ENCODE data around the gene TFAP2A. TPM values are rescaled to one million over a fixed set of nuclear protein-coding genes. Genes with fewer than 3 reads are reported as not detected.

TFAP2A gene
- polyA plus RNA-seq, 4 donors = 0.19 to 0.58 TPM; not detected in 2

DNA sequence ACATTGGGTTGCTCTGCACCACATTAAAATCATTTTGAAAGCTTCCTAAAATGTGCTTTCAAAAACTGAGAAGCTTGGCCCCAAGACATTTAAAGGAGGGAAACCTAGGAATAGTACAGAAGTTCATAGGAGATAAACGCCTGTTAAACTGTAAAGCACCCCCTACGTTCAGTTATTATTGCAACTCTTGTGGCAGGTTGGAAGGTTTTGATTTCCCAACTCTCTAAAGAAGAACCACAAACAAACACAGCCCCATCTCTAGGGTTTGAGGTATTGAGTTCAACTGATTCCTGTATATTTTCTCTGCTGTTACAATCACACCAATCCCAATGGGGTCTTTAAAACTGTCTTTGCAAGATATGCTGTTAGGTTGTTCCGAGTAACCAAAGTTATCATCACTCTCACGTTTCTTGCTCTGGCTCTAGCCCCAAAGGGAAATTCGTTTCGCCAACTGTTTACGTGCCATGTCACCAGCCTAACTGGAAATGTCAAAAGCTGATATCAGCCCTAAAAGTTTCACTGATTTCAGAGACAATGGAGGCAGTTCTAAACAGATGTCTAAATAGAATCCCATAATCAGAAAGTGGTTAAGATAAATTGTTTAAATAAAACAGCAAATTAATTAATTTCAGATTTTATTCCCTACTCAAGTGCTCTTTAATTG is 12.1 kb downstream of the TFAP2A start:
- Histone ChIP-seq H3K36me3 (ENCODE audit: control insufficient read depth in 3 of 3, insufficient read depth in 2 of 3, low read depth in 1 of 3, low read length in 3 of 3) (no peaks in the 10 kb centered on the region), H3K4me3 (ENCODE audit: low read depth in 1 of 3, low read length in 3 of 3) (no peak overlapping the region), H3K27me3 (ENCODE audit: control insufficient read depth in 3 of 3, insufficient read depth in 3 of 3, low read length in 3 of 3) (peaks cover 6 to 75% (median 22%) of the 10 kb centered on the region in 3 donors), H3K27ac (ENCODE audit: low read depth in 1 of 3, low read length in 2 of 3) (no peak overlapping the region), H3K4me1 (ENCODE audit: control insufficient read depth in 3 of 3, insufficient read depth in 2 of 3, low read depth in 1 of 3, low read length in 2 of 3) (peaks cover 0 to 9% (median 0%) of the 10 kb centered on the region in 3 donors), H3K9me3 (ENCODE audit: control insufficient read depth in 2 of 2, insufficient read depth in 1 of 2, low read depth in 1 of 2, low read length in 1 of 2) (peaks cover 2 to 8% of the 10 kb centered on the region in 2 donors)
- FAIRE-seq (no peak), DNase-seq (no peak)
- 49 to 54% (median 52%) methylated on average over 7 of the region's 7 CpGs for WGBS, 3 donors

GRCh38 chr6:10401632-10402223 is 13.1 kb downstream of the TFAP2A start:
- Histone ChIP-seq H3K4me3 (ENCODE audit: low read depth in 1 of 3, low read length in 3 of 3) (no peak overlapping the region), H3K36me3 (ENCODE audit: control insufficient read depth in 3 of 3, insufficient read depth in 2 of 3, low read depth in 1 of 3, low read length in 3 of 3) (no peaks in the 10 kb centered on the region), H3K27me3 (ENCODE audit: control insufficient read depth in 3 of 3, insufficient read depth in 3 of 3, low read length in 3 of 3) (peaks cover 6 to 70% (median 22%) of the 10 kb centered on the region in 3 donors), H3K27ac (ENCODE audit: low read depth in 1 of 3, low read length in 2 of 3) (no peak overlapping the region), H3K4me1 (ENCODE audit: control insufficient read depth in 3 of 3, insufficient read depth in 2 of 3, low read depth in 1 of 3, low read length in 2 of 3) (peaks cover 0 to 9% (median 0%) of the 10 kb centered on the region in 3 donors), H3K9me3 (ENCODE audit: control insufficient read depth in 2 of 2, insufficient read depth in 1 of 2, low read depth in 1 of 2, low read length in 1 of 2) (peaks cover 2 to 8% of the 10 kb centered on the region in 2 donors)
- no peak for DNase-seq
- 50 to 60% (median 60%) methylated on average over 4 of the region's 4 CpGs for WGBS, 3 donors
- FAIRE-seq = no peak

GRCh38 chr6:10401004-10401536 is 13.8 kb downstream of the TFAP2A start:
- Histone ChIP-seq H3K4me1 (ENCODE audit: control insufficient read depth in 3 of 3, insufficient read depth in 2 of 3, low read depth in 1 of 3, low read length in 2 of 3) (peaks cover 0 to 9% (median 0%) of the 10 kb centered on the region in 3 donors), H3K27me3 (ENCODE audit: control insufficient read depth in 3 of 3, insufficient read depth in 3 of 3, low read length in 3 of 3) (peaks cover 6 to 69% (median 24%) of the 10 kb centered on the region in 3 donors), H3K27ac (ENCODE audit: low read depth in 1 of 3, low read length in 2 of 3) (no peak overlapping the region), H3K9me3 (ENCODE audit: control insufficient read depth in 2 of 2, insufficient read depth in 1 of 2, low read depth in 1 of 2, low read length in 1 of 2) (peaks cover 2 to 8% of the 10 kb centered on the region in 2 donors), H3K4me3 (ENCODE audit: low read depth in 1 of 3, low read length in 3 of 3) (no peak overlapping the region), H3K36me3 (ENCODE audit: control insufficient read depth in 3 of 3, insufficient read depth in 2 of 3, low read depth in 1 of 3, low read length in 3 of 3) (no peaks in the 10 kb centered on the region)
- no peak for FAIRE-seq
- WGBS, 3 donors = 23 to 41% (median 27%) methylated on average over 9 of the region's 9 CpGs
- no peak for DNase-seq

DNA sequence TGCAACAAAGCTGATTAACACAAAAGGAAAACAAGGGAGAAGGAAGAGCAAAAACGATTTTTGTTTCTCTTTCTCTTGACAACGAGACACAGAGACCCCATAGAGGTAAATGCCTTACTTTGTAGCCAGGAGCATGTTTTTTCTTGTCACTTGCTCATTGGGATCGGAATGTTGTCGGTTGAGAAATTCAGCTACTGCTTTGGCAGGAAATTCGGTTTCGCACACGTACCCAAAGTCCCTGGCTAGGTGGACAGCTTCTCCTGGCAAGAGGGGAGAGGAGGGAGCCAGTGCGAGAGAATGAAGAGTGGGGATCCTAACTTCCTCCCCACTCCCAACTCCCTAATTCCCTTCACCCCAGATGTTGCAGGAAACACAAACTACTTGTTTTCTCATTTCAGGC is 14.5 kb downstream of the TFAP2A start:
- WGBS, 3 donors = 49 to 50% (median 49%) methylated on average over 8 of the region's 8 CpGs
- DNase-seq (no peak), FAIRE-seq (no peak)
- Histone ChIP-seq H3K27ac (ENCODE audit: low read depth in 1 of 3, low read length in 2 of 3) (no peak overlapping the region), H3K4me3 (ENCODE audit: low read depth in 1 of 3, low read length in 3 of 3) (no peak overlapping the region), H3K4me1 (ENCODE audit: control insufficient read depth in 3 of 3, insufficient read depth in 2 of 3, low read depth in 1 of 3, low read length in 2 of 3) (peaks cover 0 to 9% (median 0%) of the 10 kb centered on the region in 3 donors), H3K27me3 (ENCODE audit: control insufficient read depth in 3 of 3, insufficient read depth in 3 of 3, low read length in 3 of 3) (peaks cover 6 to 74% (median 29%) of the 10 kb centered on the region in 3 donors), H3K36me3 (ENCODE audit: control insufficient read depth in 3 of 3, insufficient read depth in 2 of 3, low read depth in 1 of 3, low read length in 3 of 3) (no peaks in the 10 kb centered on the region), H3K9me3 (ENCODE audit: control insufficient read depth in 2 of 2, insufficient read depth in 1 of 2, low read depth in 1 of 2, low read length in 1 of 2) (peaks cover 2 to 8% of the 10 kb centered on the region in 2 donors)

DNA sequence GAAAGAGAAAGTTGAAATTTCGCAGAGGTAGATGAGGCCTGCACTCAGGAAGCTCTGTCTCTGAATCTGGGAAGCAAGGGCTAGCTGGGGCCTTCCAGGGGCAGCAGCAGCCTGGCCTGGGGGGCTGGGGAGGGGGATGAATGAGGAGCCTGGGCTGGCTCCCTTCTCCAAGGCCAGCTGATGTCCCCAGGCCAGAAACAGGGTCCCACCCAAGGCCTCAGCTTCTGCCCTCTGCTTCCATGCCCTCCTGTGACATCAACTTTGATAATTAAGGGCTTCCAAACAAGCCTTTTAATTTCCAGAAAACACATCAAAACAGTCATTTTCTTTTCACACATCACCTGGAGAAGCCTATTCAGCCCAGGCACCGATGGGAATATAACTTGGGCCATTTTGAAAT is 15.4 kb downstream of the TFAP2A start:
- no peak overlapping the region for H3K27ac ChIP-seq (ENCODE audit: low read depth in 1 of 3, low read length in 2 of 3)
- H3K36me3 ChIP-seq (ENCODE audit: control insufficient read depth in 3 of 3, insufficient read depth in 2 of 3, low read depth in 1 of 3, low read length in 3 of 3) = no peaks in the 10 kb centered on the region
- H3K27me3 ChIP-seq (ENCODE audit: control insufficient read depth in 3 of 3, insufficient read depth in 3 of 3, low read length in 3 of 3) = peaks cover 6 to 73% (median 24%) of the 10 kb centered on the region in 3 donors
- peaks cover 0 to under 1% of the 10 kb centered on the region in 2 donors for H3K9me3 ChIP-seq (ENCODE audit: control insufficient read depth in 2 of 2, insufficient read depth in 1 of 2, low read depth in 1 of 2, low read length in 1 of 2)
- no peak for FAIRE-seq
- peaks cover 0 to 5% (median 0%) of the 10 kb centered on the region in 3 donors for H3K4me1 ChIP-seq (ENCODE audit: control insufficient read depth in 3 of 3, insufficient read depth in 2 of 3, low read depth in 1 of 3, low read length in 2 of 3)
- no peak overlapping the region for H3K4me3 ChIP-seq (ENCODE audit: low read depth in 1 of 3, low read length in 3 of 3)
- no peak for DNase-seq
- 71 to 85% (median 79%) methylated on average over 2 of the region's 2 CpGs for WGBS, 3 donors

DNA sequence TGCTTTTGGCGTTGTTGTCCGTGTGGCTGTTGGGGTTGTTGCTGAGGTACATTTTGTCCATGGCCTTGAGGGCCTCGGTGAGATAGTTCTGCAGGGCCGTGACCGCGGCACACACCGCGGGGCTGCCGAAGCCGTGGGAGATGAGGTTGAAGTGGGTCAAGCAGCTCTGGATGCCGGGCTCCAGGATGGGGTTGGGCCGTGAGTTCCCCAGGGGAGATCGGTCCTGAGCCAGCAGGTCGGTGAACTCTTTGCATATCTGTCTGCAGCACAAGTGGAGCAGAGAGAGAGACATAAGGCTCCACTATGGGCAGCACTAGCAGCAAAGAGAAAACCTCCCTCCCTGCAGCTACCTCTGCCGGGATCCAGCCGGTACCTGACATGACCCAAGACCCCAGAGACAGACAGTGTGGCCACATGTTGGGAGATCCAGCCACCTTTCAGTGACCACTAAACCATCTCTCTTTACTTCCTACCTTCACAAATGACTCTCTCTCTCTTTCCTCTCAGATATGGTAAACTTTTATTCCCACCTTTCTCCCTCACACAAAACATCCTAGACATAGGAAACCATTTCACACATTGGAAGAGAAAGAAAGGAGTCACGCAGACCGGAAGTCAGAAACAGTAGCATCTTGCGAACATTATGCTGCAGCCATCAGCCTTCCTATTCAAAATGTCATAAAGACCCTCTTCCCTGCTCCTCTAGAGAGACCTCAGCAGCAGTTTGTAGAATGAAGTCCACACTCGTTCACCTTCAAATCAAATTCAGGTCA is 16.2 kb downstream of the TFAP2A start:
- Histone ChIP-seq H3K36me3 (ENCODE audit: control insufficient read depth in 3 of 3, insufficient read depth in 2 of 3, low read depth in 1 of 3, low read length in 3 of 3) (no peaks in the 10 kb centered on the region), H3K27ac (ENCODE audit: low read depth in 1 of 3, low read length in 2 of 3) (no peak overlapping the region), H3K9me3 (ENCODE audit: control insufficient read depth in 2 of 2, insufficient read depth in 1 of 2, low read depth in 1 of 2, low read length in 1 of 2) (no peaks in the 10 kb centered on the region), H3K4me1 (ENCODE audit: control insufficient read depth in 3 of 3, insufficient read depth in 2 of 3, low read depth in 1 of 3, low read length in 2 of 3) (peaks cover 0 to 3% (median 0%) of the 10 kb centered on the region in 3 donors), H3K4me3 (ENCODE audit: low read depth in 1 of 3, low read length in 3 of 3) (no peak overlapping the region), H3K27me3 (ENCODE audit: control insufficient read depth in 3 of 3, insufficient read depth in 3 of 3, low read length in 3 of 3) (peaks cover 6 to 80% (median 25%) of the 10 kb centered on the region in 3 donors)
- 23 to 28% (median 27%) methylated on average over 18 to 20 of the region's 20 CpGs for WGBS, 3 donors
- FAIRE-seq = no peak
- DNase-seq = no peak

DNA sequence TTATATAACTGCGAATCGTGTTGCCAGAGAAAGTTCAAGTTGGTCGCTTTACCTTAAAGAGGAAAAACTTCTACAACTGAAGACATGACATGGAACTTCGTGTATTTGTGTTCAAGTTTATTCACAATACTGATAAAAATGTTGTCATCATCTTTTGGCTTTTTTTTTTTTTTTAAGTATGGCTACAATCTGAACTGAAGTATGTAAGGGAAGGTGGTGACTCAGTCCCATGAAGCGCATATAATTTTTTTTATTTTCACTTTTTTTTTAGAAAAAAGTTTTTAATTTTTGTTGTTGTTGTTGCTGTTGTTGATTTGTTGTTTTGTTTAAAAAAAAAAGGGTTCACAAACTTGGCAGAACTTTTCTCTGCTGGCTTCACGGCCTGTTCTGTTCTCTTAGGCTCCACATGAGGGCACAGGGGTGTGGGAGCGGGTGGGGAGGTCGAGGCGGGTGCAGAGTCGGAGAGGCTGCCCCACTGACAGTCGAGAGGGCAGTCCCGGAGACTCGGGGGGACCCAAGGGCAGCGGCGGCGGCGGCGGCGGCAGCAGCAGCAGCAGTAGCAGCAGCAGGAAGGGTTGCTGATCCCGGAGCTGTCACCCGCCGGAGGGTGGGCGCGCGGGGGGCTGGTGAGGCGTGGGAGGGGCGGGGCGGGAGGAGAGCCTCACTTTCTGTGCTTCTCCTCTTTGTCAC is 17.0 kb downstream of the TFAP2A start:
- FAIRE-seq (no peak), DNase-seq (no peak)
- Histone ChIP-seq H3K4me3 (ENCODE audit: low read depth in 1 of 3, low read length in 3 of 3) (no peak overlapping the region), H3K36me3 (ENCODE audit: control insufficient read depth in 3 of 3, insufficient read depth in 2 of 3, low read depth in 1 of 3, low read length in 3 of 3) (no peaks in the 10 kb centered on the region), H3K27me3 (ENCODE audit: control insufficient read depth in 3 of 3, insufficient read depth in 3 of 3, low read length in 3 of 3) (peaks cover 6 to 86% (median 30%) of the 10 kb centered on the region in 3 donors), H3K4me1 (ENCODE audit: control insufficient read depth in 3 of 3, insufficient read depth in 2 of 3, low read depth in 1 of 3, low read length in 2 of 3) (no peaks in the 10 kb centered on the region), H3K9me3 (ENCODE audit: control insufficient read depth in 2 of 2, insufficient read depth in 1 of 2, low read depth in 1 of 2, low read length in 1 of 2) (no peaks in the 10 kb centered on the region), H3K27ac (ENCODE audit: low read depth in 1 of 3, low read length in 2 of 3) (no peak overlapping the region)
- 11 to 18% (median 16%) methylated on average over 26 to 28 of the region's 28 CpGs for WGBS, 3 donors

DNA sequence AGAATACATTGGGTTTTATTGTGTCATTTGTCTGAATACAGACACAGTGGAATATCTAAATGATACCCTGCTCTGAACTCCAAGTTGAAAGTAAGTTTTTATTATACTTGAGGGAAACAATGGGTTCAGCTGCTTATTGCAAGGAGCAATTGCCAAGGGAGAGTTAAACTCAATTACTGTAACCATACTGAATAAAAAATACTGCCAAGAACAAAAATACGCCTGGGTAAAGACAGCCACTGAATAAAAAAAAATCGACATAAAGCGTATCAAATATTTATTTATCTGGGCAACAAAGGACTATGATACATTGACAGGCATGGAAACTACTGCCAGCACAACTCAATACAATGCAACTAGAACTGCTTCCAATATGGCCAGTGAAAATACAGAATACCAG is 18.1 kb downstream of the TFAP2A start:
- FAIRE-seq = no peak
- 51 to 63% (median 56%) methylated on average over 3 of the region's 3 CpGs for WGBS, 3 donors
- Histone ChIP-seq H3K4me1 (ENCODE audit: control insufficient read depth in 3 of 3, insufficient read depth in 2 of 3, low read depth in 1 of 3, low read length in 2 of 3) (no peaks in the 10 kb centered on the region), H3K36me3 (ENCODE audit: control insufficient read depth in 3 of 3, insufficient read depth in 2 of 3, low read depth in 1 of 3, low read length in 3 of 3) (no peaks in the 10 kb centered on the region), H3K9me3 (ENCODE audit: control insufficient read depth in 2 of 2, insufficient read depth in 1 of 2, low read depth in 1 of 2, low read length in 1 of 2) (no peaks in the 10 kb centered on the region), H3K4me3 (ENCODE audit: low read depth in 1 of 3, low read length in 3 of 3) (no peak overlapping the region), H3K27me3 (ENCODE audit: control insufficient read depth in 3 of 3, insufficient read depth in 3 of 3, low read length in 3 of 3) (peaks cover 6 to 86% (median 34%) of the 10 kb centered on the region in 3 donors), H3K27ac (ENCODE audit: low read depth in 1 of 3, low read length in 2 of 3) (no peak overlapping the region)
- no peak for DNase-seq
